CD14-positive monocyte (primary cell): ENCODE results near the gene MAP2. TPM values are rescaled to one million over a fixed set of nuclear protein-coding genes. Genes with fewer than 3 reads are reported as not detected.

Source experiments
- DNase-seq, 3 donors: peaks; one replicate each; pipeline ENCODE4 v3.0.0-alpha.2; 2011 to 2022
- H2AFZ ChIP-seq: 2 replicates; pipeline ENCODE4 v1.6.0; 2012; ENCODE audit warnings: mild to moderate bottlenecking, low read depth, low read length, inconsistent platforms; ENCODE audit not compliant: insufficient read depth, poor library complexity, severe bottlenecking
- H3K27ac ChIP-seq, 2 donors: 1 replicate in 1 of 2; 2 replicates in 1 of 2; pipeline ENCODE4 v1.5.1; 2012 to 2013; ENCODE audit warnings: low read length in 2 of 2, control low read depth in 1 of 2, inconsistent platforms in 1 of 2, low read depth in 1 of 2, mild to moderate bottlenecking in 1 of 2
- H3K27me3 ChIP-seq, 2 donors: one replicate each; pipeline versions ENCODE4 v1.6.0 to v1.6.1; 2011 to 2013; ENCODE audit warnings: low read length in 2 of 2; ENCODE audit not compliant: control insufficient read depth in 2 of 2, insufficient read depth in 2 of 2
- H3K36me3 ChIP-seq, 2 donors: replicated peaks in 1 of 2; 1 replicate in 1 of 2; 2 replicates in 1 of 2; pipeline versions ENCODE4 v1.5.1 to v1.6.1; 2012 to 2013; ENCODE audit warnings: low read length in 2 of 2, control low read depth in 1 of 2, inconsistent platforms in 1 of 2, mild to moderate bottlenecking in 1 of 2; ENCODE audit not compliant: insufficient read depth in 2 of 2, control insufficient read depth in 1 of 2
- H3K4me1 ChIP-seq, 2 donors: 1 replicate in 1 of 2; 2 replicates in 1 of 2; pipeline versions ENCODE4 v1.5.1 to v1.6.1; 2012 to 2013; ENCODE audit warnings: low read length in 2 of 2, control low read depth in 1 of 2, inconsistent platforms in 1 of 2, mild to moderate bottlenecking in 1 of 2, moderate library complexity in 1 of 2; ENCODE audit not compliant: insufficient read depth in 2 of 2, control insufficient read depth in 1 of 2
- H3K4me2 ChIP-seq: replicated peaks from 2 replicates; pipeline ENCODE3; 2012; ENCODE audit warnings: low read length, moderate library complexity, mild to moderate bottlenecking; ENCODE audit not compliant: poor library complexity, severe bottlenecking; ENCODE audit errors: extremely low read depth
- H3K4me3 ChIP-seq, 3 experiments: fragments of 200-600 bp in 1 of 3; sonication (generic) in 1 of 3; replicated peaks in 1 of 3; 1 replicate in 2 of 3; 2 replicates in 1 of 3; pipeline ENCODE4 v1.5.1; 2011 to 2013; ENCODE audit warnings: low read length in 3 of 3, mild to moderate bottlenecking in 3 of 3, control low read depth in 2 of 3, low read depth in 2 of 3, inconsistent platforms in 1 of 3, moderate library complexity in 1 of 3
- H3K79me2 ChIP-seq: 2 replicates; pipeline ENCODE4 v1.6.0; 2012; ENCODE audit warnings: mild to moderate bottlenecking, control low read depth, inconsistent platforms, low read length, moderate library complexity; ENCODE audit not compliant: insufficient read depth
- H3K9ac ChIP-seq: 2 replicates; pipeline ENCODE4 v1.6.0; 2017; ENCODE audit warnings: low read length, mild to moderate bottlenecking; ENCODE audit not compliant: insufficient read depth, poor library complexity, severe bottlenecking
- H3K9me3 ChIP-seq, 2 donors: replicated peaks in 1 of 2; 1 replicate in 1 of 2; 2 replicates in 1 of 2; pipeline versions ENCODE4 v1.5.1 to v1.6.1; 2012 to 2013; ENCODE audit warnings: low read length in 2 of 2, control low read depth in 1 of 2; ENCODE audit not compliant: control insufficient read depth in 1 of 2, insufficient read depth in 1 of 2
- H4K20me1 ChIP-seq: 2 replicates; pipeline ENCODE4 v1.6.0; 2012; ENCODE audit warnings: mild to moderate bottlenecking, low read length, control low read depth, moderate library complexity; ENCODE audit not compliant: insufficient read depth
- H3K27ac Mint-ChIP-seq, 7 donors: one replicate each; pipeline ENCODE4 v1.8.0; 2020; ENCODE audit warnings: mild to moderate bottlenecking in 7 of 7, mixed read lengths in 7 of 7, moderate library complexity in 6 of 7, inconsistent platforms in 2 of 7
- H3K27me3 Mint-ChIP-seq, 3 donors: one replicate each; pipeline ENCODE4 v1.8.0; 2021 to 2022; ENCODE audit warnings: low read depth in 3 of 3, mild to moderate bottlenecking in 3 of 3, mixed read lengths in 3 of 3, moderate library complexity in 3 of 3, inconsistent platforms in 1 of 3
- H3K36me3 Mint-ChIP-seq, 2 donors: one replicate each; pipeline ENCODE4 v1.8.0; 2020; ENCODE audit warnings: mixed read lengths in 2 of 2, inconsistent platforms in 1 of 2, mild to moderate bottlenecking in 1 of 2
- H3K4me1 Mint-ChIP-seq: one replicate; pipeline ENCODE4 v1.8.0; 2020; ENCODE audit warnings: mild to moderate bottlenecking, mixed read lengths
- H3K4me3 Mint-ChIP-seq, 2 donors: one replicate each; pipeline ENCODE4 v1.8.0; 2020; ENCODE audit warnings: mild to moderate bottlenecking in 2 of 2, mixed read lengths in 2 of 2, moderate library complexity in 1 of 2
- H3K9me3 Mint-ChIP-seq, 7 donors: one replicate each; pipeline ENCODE4 v1.8.0; 2020 to 2022; ENCODE audit warnings: mixed read lengths in 7 of 7, mild to moderate bottlenecking in 6 of 7, moderate library complexity in 6 of 7, inconsistent platforms in 2 of 7
- WGBS: methylation state at CpG from one replicate; pipeline ENCODE4 v1.1.5; 2013; ENCODE audit warnings: missing lambda C conversion rate; ENCODE audit not compliant: insufficient coverage; 5-methylcytosine and 5-hydroxymethylcytosine counted together
- intact Hi-C, 2 donors: fragments of 100-400 bp; cut with micrococcal nuclease; formaldehyde crosslinking; loops; one replicate each; pipeline versions ENCODE4 v1.15.0 to v1.15.1; 2023
- polyA plus RNA-seq, 3 donors: library from polyadenylated mRNA; depleted of rRNA in 1 of 3; unstranded in 2 of 3; stranded (reverse) in 1 of 3; fragments of 300-500 nt in 2 of 3; fragments of >200 nt in 1 of 3; fragmentation: Illumina TruSeq in 2 of 3; gene quantifications; 1 replicate in 2 of 3; 2 replicates in 1 of 3; pipeline ENCODE4 v1.2.3, GENCODE V29; 2012 to 2021
- TF ChIP-seq, protein P1 (sequence below): fragments of 200-600 bp; IDR thresholded peaks from one replicate; pipeline ENCODE4 v1.8.0; 2022; ENCODE audit warnings: antibody characterized with exemption, mild to moderate bottlenecking

MAP2 gene
- polyA plus RNA-seq, 3 donors = not detected

DNA sequence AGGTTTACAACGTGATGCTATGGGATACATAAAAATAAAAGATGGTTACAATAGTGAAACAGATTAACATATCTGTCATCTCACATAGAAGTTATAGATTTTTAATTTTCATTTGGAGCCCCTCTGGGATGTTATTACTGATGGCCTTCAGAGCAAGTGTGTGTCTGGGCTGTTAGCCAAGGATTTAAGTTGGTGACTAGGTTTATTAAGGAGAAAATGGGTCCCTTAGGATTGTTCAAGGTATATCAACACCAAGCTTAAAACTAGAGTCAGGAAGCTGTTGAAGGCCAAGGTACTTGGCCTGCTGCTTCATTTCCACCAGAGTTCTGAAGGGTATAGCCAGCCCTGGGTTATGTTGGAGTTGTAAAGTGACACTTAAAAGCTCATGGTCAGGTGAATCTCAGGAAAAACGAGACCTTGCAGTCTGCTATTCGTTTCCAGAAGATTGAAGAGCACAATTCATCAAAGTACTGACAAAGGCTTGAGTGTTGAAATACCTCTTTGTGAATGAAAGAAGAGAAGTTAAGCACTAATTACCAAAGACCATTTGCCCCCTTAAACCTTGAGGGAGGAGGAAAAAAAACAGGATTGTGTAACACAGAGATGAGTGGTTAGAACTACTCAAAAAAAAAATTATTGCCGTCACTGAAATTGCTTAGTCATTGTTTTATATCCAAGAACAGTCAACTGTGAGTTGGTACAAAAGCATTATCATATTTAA lies 48.4 kb downstream of the MAP2 start:
- H2AFZ ChIP-seq = no peak overlapping the region
- peak; percentile 1 to 45 (median 8) for DNase-seq
- peak overlapping the region; percentile 27 for H3K4me2 ChIP-seq

DNA sequence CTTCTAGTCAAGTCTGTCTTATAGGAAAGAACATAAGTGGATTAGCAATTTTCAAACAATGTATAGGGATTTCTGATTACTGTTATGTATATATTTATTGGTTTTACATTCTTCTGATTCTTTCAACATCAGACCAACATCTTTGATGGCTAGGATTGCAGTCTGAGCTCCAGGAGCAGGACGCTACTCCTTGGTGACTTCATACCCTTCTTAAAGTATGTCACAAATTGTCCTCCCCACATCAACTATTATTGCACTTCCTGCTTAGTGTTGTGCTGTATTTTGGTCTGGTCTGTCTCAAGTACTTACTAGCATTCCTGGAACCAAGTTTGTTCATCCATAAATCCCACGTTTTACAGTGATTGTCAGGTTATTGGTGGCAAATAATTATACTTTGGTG lies 49.0 kb downstream of the MAP2 start:
- H3K4me3 Mint-ChIP-seq = no peak overlapping the region
- Histone ChIP-seq H3K4me3 (peak overlapping the region in 1 of 3 experiments; percentile 14), H3K27ac (peak overlapping the region in 1 of 2 donors; percentile 11), H2AFZ (no peak overlapping the region), H3K9ac (no peak overlapping the region), H3K36me3 (no peaks in the 10 kb centered on the region), H4K20me1 (no peaks in the 10 kb centered on the region), H3K4me2 (peak overlapping the region; percentile 27), H3K9me3 (no peaks in the 10 kb centered on the region), H3K79me2 (no peaks in the 10 kb centered on the region), H3K4me1 (peaks cover 13 to 14% of the 10 kb centered on the region in 2 donors), H3K27me3 (no peaks in the 10 kb centered on the region)
- H3K36me3 Mint-ChIP-seq = no peaks in the 10 kb centered on the region
- TF ChIP-seq, protein P1, sequence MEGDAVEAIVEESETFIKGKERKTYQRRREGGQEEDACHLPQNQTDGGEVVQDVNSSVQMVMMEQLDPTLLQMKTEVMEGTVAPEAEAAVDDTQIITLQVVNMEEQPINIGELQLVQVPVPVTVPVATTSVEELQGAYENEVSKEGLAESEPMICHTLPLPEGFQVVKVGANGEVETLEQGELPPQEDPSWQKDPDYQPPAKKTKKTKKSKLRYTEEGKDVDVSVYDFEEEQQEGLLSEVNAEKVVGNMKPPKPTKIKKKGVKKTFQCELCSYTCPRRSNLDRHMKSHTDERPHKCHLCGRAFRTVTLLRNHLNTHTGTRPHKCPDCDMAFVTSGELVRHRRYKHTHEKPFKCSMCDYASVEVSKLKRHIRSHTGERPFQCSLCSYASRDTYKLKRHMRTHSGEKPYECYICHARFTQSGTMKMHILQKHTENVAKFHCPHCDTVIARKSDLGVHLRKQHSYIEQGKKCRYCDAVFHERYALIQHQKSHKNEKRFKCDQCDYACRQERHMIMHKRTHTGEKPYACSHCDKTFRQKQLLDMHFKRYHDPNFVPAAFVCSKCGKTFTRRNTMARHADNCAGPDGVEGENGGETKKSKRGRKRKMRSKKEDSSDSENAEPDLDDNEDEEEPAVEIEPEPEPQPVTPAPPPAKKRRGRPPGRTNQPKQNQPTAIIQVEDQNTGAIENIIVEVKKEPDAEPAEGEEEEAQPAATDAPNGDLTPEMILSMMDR = no peak
- H3K27me3 Mint-ChIP-seq = peaks cover 0 to 4% (median 1%) of the 10 kb centered on the region in 3 donors
- H3K27ac Mint-ChIP-seq = peak overlapping the region in 1 of 7 donors; percentile 65
- H3K4me1 Mint-ChIP-seq = peaks cover 14% of the 10 kb centered on the region
- DNase-seq = peak in 2 of 3 donors; percentile 1 to 17
- intact Hi-C loops = no loop called here
- WGBS = no CpG with 5 or more reads among the region's 2 CpGs
- H3K9me3 Mint-ChIP-seq = peaks cover 0 to 2% (median 0%) of the 10 kb centered on the region in 7 donors

More for the DNA sequence above, 48.4 kb downstream of the MAP2 start:
- Histone ChIP-seq H3K79me2 (no peaks in the 10 kb centered on the region), H3K4me1 (peaks cover 13 to 14% of the 10 kb centered on the region in 2 donors), H3K27ac (peak overlapping the region in 1 of 2 donors; percentile 11), H3K9ac (no peak overlapping the region), H3K36me3 (no peaks in the 10 kb centered on the region), H4K20me1 (no peaks in the 10 kb centered on the region), H3K4me3 (peak overlapping the region in 1 of 3 experiments; percentile 14), H3K9me3 (no peaks in the 10 kb centered on the region), H3K27me3 (no peaks in the 10 kb centered on the region)
- WGBS = no CpG with 5 or more reads among the region's 4 CpGs
- Mint-ChIP-seq H3K4me1 (peaks cover 14% of the 10 kb centered on the region), H3K27me3 (peaks cover 0 to 2% (median 1%) of the 10 kb centered on the region in 3 donors), H3K27ac (peak overlapping the region in 2 of 7 donors; percentile 14 to 61), H3K9me3 (peaks cover 0 to 2% (median 0%) of the 10 kb centered on the region in 7 donors), H3K4me3 (no peak overlapping the region), H3K36me3 (no peaks in the 10 kb centered on the region)
- intact Hi-C loops = no loop called here
- TF ChIP-seq, protein P1 = no peak
